ENCODE measurements around the gene THSD7B. TPM values are rescaled to one million over a fixed set of nuclear protein-coding genes. Genes with fewer than 3 reads are reported as not detected.
A peak's percentile ranks its signal among the peaks of the same experiment; 100 is the strongest.

The THSD7B gene
- polyA plus RNA-seq, 4 donors: 0.07 to 0.90 TPM; not detected in 2

DNA sequence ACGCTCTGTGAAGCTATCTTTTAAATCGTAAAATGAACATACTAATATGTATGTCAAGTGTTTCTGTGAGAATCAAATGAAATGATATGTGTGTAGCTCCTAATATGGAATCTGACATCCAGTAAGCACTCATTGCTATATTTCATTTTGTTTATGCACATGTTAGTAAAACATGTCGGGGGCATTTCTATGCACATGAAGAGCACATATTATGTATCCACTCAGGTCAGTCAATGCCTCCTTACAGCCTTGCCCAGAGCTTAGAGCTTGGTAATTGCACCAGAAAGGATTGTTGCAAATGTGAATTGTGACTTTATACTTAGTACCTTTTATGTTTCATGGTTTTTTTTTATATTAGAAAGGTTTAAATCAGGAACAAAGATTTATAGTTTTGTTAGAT lies 735.3 kb downstream of the THSD7B start:
- Histone ChIP-seq H3K36me3 (ENCODE audit: control insufficient read depth in 3 of 3, insufficient read depth in 2 of 3, low read depth in 1 of 3, low read length in 3 of 3) (no peaks in the 10 kb centered on the region), H3K4me3 (ENCODE audit: low read depth in 1 of 3, low read length in 3 of 3) (no peak overlapping the region), H3K27me3 (ENCODE audit: control insufficient read depth in 3 of 3, insufficient read depth in 3 of 3, low read length in 3 of 3) (no peaks in the 10 kb centered on the region), H3K4me1 (ENCODE audit: control insufficient read depth in 3 of 3, insufficient read depth in 2 of 3, low read depth in 1 of 3, low read length in 2 of 3) (no peaks in the 10 kb centered on the region), H3K9me3 (ENCODE audit: control insufficient read depth in 2 of 2, insufficient read depth in 1 of 2, low read depth in 1 of 2, low read length in 1 of 2) (no peaks in the 10 kb centered on the region), H3K27ac (ENCODE audit: low read depth in 1 of 3, low read length in 2 of 3) (no peak overlapping the region)
- DNase-seq: no peak
- WGBS, 3 donors: 82 to 88% (median 85%) methylated on average over 3 of the region's 3 CpGs
- no peak for FAIRE-seq

DNA sequence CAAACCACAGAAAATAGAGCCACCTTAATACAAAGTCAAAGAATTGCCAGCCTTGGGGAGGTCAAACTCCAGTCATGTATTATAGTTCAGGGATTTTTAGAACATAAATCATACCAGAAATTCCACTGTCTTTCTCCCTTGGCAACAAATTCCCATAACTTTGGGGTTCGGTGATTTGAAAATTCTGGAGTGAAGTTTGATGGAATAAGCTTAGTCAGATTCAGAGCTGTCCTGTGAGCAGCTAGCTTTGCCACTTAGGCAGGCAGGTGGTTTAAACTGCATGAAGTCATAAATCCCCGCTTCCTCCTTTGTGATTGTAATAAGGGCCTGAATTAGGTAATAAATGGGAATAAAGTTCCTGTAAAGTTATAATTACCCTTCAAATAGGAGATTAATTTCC lies 741.9 kb downstream of the THSD7B start:
- no peak overlapping the region for H3K27ac ChIP-seq (ENCODE audit: low read depth in 1 of 3, low read length in 2 of 3)
- WGBS, 3 donors: 26 to 64% (median 39%) methylated on average over 2 of the region's 2 CpGs
- H3K4me3 ChIP-seq (ENCODE audit: low read depth in 1 of 3, low read length in 3 of 3): no peak overlapping the region
- no peaks in the 10 kb centered on the region for H3K9me3 ChIP-seq (ENCODE audit: control insufficient read depth in 2 of 2, insufficient read depth in 1 of 2, low read depth in 1 of 2, low read length in 1 of 2)
- DNase-seq: peak in 1 of 2 donors; percentile 5
- H3K27me3 ChIP-seq (ENCODE audit: control insufficient read depth in 3 of 3, insufficient read depth in 3 of 3, low read length in 3 of 3): no peaks in the 10 kb centered on the region
- no peaks in the 10 kb centered on the region for H3K4me1 ChIP-seq (ENCODE audit: control insufficient read depth in 3 of 3, insufficient read depth in 2 of 3, low read depth in 1 of 3, low read length in 2 of 3)
- no peak for FAIRE-seq
- no peaks in the 10 kb centered on the region for H3K36me3 ChIP-seq (ENCODE audit: control insufficient read depth in 3 of 3, insufficient read depth in 2 of 3, low read depth in 1 of 3, low read length in 3 of 3)

DNA sequence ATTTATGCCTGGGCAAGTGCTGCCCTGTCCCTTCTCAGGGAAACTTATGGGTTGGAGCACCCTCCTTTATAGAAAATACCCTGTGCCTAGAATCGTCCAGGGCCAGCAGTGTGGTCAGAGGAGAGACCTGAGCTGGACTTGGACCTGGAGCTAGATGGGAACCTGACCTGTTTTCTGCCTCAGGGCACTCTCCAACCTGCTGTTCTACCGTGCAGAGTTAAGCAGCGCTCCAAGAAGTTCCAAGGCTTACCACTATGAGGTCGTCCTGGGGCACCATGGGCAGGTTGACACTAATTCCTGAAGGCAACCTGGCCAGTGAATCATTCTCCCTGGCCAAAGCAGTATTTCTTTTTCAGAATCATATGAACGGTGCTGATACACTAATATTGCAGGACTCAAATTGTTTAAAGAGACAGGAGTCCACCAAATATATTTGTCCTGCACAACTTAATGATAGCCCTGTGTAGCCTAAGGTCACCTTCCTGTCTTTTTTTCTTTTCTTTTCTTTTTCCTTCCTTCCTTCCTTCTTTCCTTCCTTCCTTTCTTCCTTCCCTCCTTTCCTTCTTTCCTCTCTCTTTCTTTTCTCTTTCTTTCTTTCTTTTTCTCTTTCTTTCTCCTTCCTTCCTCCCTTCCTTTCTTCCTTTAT lies 743.5 kb downstream of the THSD7B start:
- WGBS, 3 donors: 39 to 49% (median 41%) methylated on average over 5 of the region's 5 CpGs

DNA sequence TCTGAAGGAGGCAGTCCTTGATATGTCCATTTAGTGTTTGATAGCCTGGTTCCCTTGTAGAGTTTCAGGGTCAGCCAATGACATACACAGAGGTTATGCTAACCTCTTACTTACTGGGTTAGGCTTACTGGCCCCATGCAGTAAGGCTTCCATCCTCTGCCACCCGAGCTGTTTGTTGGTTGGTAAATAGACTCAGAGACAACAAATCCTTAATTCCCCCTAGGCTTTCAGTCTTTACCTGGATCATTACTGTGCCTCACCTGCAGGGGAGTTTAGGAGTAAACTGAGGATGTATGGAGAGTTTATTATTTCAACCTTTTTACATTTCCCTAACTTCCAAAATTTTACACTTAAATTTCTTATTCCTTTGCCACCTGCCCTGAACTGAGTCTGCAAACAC lies 746.2 kb downstream of the THSD7B start:
- Histone ChIP-seq H3K4me3 (ENCODE audit: low read depth in 1 of 3, low read length in 3 of 3) (no peak overlapping the region), H3K36me3 (ENCODE audit: control insufficient read depth in 3 of 3, insufficient read depth in 2 of 3, low read depth in 1 of 3, low read length in 3 of 3) (no peaks in the 10 kb centered on the region), H3K27ac (ENCODE audit: low read depth in 1 of 3, low read length in 2 of 3) (no peak overlapping the region), H3K4me1 (ENCODE audit: control insufficient read depth in 3 of 3, insufficient read depth in 2 of 3, low read depth in 1 of 3, low read length in 2 of 3) (no peaks in the 10 kb centered on the region), H3K9me3 (ENCODE audit: control insufficient read depth in 2 of 2, insufficient read depth in 1 of 2, low read depth in 1 of 2, low read length in 1 of 2) (no peaks in the 10 kb centered on the region), H3K27me3 (ENCODE audit: control insufficient read depth in 3 of 3, insufficient read depth in 3 of 3, low read length in 3 of 3) (no peaks in the 10 kb centered on the region)
- 35 to 54% (median 42%) methylated on average over 1 of the region's 1 CpG for WGBS, 3 donors
- FAIRE-seq: no peak
- DNase-seq: no peak

More for the DNA sequence above, 743.5 kb downstream of the THSD7B start:
- Histone ChIP-seq H3K9me3 (ENCODE audit: control insufficient read depth in 2 of 2, insufficient read depth in 1 of 2, low read depth in 1 of 2, low read length in 1 of 2) (no peaks in the 10 kb centered on the region), H3K27me3 (ENCODE audit: control insufficient read depth in 3 of 3, insufficient read depth in 3 of 3, low read length in 3 of 3) (no peaks in the 10 kb centered on the region), H3K27ac (ENCODE audit: low read depth in 1 of 3, low read length in 2 of 3) (no peak overlapping the region), H3K4me1 (ENCODE audit: control insufficient read depth in 3 of 3, insufficient read depth in 2 of 3, low read depth in 1 of 3, low read length in 2 of 3) (no peaks in the 10 kb centered on the region), H3K36me3 (ENCODE audit: control insufficient read depth in 3 of 3, insufficient read depth in 2 of 3, low read depth in 1 of 3, low read length in 3 of 3) (no peaks in the 10 kb centered on the region), H3K4me3 (ENCODE audit: low read depth in 1 of 3, low read length in 3 of 3) (no peak overlapping the region)
- no peak for DNase-seq
- FAIRE-seq: no peak

DNA sequence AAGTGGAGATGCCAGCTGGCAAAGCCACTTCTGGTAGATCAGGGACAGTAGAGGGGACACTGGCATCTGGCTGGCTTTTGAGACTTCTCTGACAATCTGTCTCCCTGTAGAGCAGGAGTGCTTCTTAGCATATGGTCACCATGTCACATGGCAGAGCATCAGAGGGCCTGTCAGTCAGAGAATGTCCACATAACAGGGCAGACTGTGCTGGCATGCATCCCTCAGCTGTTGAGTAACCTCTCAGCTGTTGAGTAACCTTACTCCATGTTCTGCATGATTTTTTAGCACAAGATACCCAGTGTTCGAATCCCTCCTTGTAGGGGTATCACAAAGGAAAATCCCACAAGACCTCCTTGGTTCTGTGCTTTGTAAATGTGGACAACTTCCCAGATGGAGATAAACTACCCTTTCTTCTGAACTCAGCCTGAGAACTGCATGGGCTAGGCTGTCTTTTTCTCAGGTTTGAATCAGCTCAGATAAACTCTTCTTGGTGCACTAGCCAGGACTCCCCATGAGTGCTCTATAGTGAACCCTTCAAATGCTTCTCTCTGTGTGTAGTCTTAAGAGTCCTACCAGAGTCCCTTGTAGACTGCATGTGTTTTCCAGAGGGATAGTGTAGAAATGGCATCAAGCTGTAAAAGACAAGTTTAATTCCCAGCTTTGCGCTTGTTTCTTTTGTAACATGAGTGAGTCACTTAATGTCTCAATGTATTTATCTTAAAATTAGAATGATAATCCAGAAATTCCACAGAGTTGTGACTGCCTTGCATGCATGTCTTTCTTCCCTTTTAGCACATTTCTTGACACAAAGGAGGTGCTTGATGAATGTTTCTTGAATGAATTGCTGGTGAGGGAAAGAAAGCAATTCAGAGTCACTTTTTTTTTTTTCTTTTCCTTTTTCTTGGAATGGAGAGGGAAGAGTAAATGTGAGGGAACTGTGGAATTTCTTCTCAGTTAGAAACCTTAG lies 756.6 kb downstream of the THSD7B start:
- H3K4me3 ChIP-seq (ENCODE audit: low read depth in 1 of 3, low read length in 3 of 3): no peak overlapping the region
- FAIRE-seq: no peak

DNA sequence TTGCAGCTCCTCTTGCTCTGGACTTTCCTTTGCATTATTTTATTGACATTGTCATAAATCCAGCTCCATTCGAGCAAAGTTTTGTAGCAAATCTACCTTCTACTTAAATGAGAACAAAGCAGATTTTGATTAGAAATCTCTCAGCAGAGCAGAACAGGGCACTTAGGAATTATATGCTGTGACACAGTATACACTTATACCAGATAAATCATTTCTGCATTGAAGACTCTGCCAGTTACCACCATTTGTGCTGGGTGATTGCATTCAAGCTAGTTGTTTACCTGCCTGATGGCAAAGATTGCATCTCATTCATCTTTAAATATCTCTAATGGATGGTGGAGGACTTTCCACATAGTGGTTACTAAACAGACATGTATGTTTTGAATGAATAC lies 757.3 kb downstream of the THSD7B start:
- H3K27ac ChIP-seq (ENCODE audit: low read depth in 1 of 3, low read length in 2 of 3): no peak overlapping the region
- DNase-seq: no peak
- no peak overlapping the region for H3K4me3 ChIP-seq (ENCODE audit: low read depth in 1 of 3, low read length in 3 of 3)
- WGBS, 3 donors: 50 to 79% (median 53%) methylated on average over 1 of the region's 1 CpG
- no peak for FAIRE-seq
- no peaks in the 10 kb centered on the region for H3K4me1 ChIP-seq (ENCODE audit: control insufficient read depth in 3 of 3, insufficient read depth in 2 of 3, low read depth in 1 of 3, low read length in 2 of 3)
- no peaks in the 10 kb centered on the region for H3K9me3 ChIP-seq (ENCODE audit: control insufficient read depth in 2 of 2, insufficient read depth in 1 of 2, low read depth in 1 of 2, low read length in 1 of 2)
- H3K36me3 ChIP-seq (ENCODE audit: control insufficient read depth in 3 of 3, insufficient read depth in 2 of 3, low read depth in 1 of 3, low read length in 3 of 3): no peaks in the 10 kb centered on the region
- H3K27me3 ChIP-seq (ENCODE audit: control insufficient read depth in 3 of 3, insufficient read depth in 3 of 3, low read length in 3 of 3): no peaks in the 10 kb centered on the region

More for the DNA sequence above, 756.6 kb downstream of the THSD7B start:
- Histone ChIP-seq H3K4me1 (ENCODE audit: control insufficient read depth in 3 of 3, insufficient read depth in 2 of 3, low read depth in 1 of 3, low read length in 2 of 3) (no peaks in the 10 kb centered on the region), H3K9me3 (ENCODE audit: control insufficient read depth in 2 of 2, insufficient read depth in 1 of 2, low read depth in 1 of 2, low read length in 1 of 2) (no peaks in the 10 kb centered on the region), H3K27me3 (ENCODE audit: control insufficient read depth in 3 of 3, insufficient read depth in 3 of 3, low read length in 3 of 3) (no peaks in the 10 kb centered on the region), H3K27ac (ENCODE audit: low read depth in 1 of 3, low read length in 2 of 3) (no peak overlapping the region), H3K36me3 (ENCODE audit: control insufficient read depth in 3 of 3, insufficient read depth in 2 of 3, low read depth in 1 of 3, low read length in 3 of 3) (no peaks in the 10 kb centered on the region)
- 78 to 85% (median 79%) methylated on average over 2 of the region's 2 CpGs for WGBS, 3 donors
- DNase-seq: no peak

DNA sequence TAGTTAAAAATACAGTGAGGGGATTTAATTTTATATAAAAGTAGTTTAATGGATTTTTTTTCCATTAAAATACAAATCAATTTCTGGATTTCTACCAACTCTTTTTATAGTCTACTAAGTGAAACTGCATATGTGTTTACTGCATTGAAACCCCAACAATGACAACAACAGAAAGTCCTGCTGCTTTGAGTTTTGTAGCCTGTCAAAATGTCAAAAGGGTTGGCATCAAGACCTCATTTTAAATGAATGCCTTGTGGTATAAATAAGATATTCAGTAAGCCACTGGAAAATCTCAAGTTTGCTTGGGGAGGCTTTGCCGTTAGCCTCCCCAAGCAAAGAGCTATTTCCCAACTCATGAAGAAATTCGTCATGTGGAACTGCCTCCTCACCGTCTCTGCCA lies 758.6 kb downstream of the THSD7B start:
- Histone ChIP-seq H3K9me3 (ENCODE audit: control insufficient read depth in 2 of 2, insufficient read depth in 1 of 2, low read depth in 1 of 2, low read length in 1 of 2) (no peaks in the 10 kb centered on the region), H3K4me1 (ENCODE audit: control insufficient read depth in 3 of 3, insufficient read depth in 2 of 3, low read depth in 1 of 3, low read length in 2 of 3) (no peaks in the 10 kb centered on the region), H3K27me3 (ENCODE audit: control insufficient read depth in 3 of 3, insufficient read depth in 3 of 3, low read length in 3 of 3) (no peaks in the 10 kb centered on the region), H3K27ac (ENCODE audit: low read depth in 1 of 3, low read length in 2 of 3) (no peak overlapping the region), H3K4me3 (ENCODE audit: low read depth in 1 of 3, low read length in 3 of 3) (no peak overlapping the region), H3K36me3 (ENCODE audit: control insufficient read depth in 3 of 3, insufficient read depth in 2 of 3, low read depth in 1 of 3, low read length in 3 of 3) (no peaks in the 10 kb centered on the region)
- WGBS, 3 donors: 64 to 82% (median 74%) methylated on average over 3 of the region's 3 CpGs
- DNase-seq (no peak), FAIRE-seq (no peak)

DNA sequence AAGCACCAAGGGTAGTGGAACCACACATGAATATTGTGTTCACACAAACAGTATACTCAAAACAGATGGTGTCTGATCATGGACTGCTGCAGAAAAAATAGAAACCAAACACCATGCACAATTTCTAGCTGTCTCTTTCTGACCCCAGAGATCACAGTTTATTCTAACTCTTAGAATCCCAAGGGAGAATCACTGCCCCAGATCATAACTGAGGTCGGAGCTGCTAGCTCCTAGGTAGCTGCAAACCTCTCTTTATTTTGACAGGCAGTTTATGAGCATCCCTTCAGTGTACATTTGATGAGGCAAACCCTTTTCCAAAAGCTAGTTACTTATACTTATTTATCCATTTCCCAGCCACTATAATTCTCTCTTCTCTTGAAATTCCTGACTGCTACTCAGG lies 759.8 kb downstream of the THSD7B start:
- H3K27ac ChIP-seq (ENCODE audit: low read depth in 1 of 3, low read length in 2 of 3): no peak overlapping the region
- WGBS, 3 donors: 12 to 35% (median 24%) methylated on average over 1 of the region's 1 CpG
- H3K9me3 ChIP-seq (ENCODE audit: control insufficient read depth in 2 of 2, insufficient read depth in 1 of 2, low read depth in 1 of 2, low read length in 1 of 2): no peaks in the 10 kb centered on the region
- FAIRE-seq (no peak), DNase-seq (no peak)
- no peaks in the 10 kb centered on the region for H3K27me3 ChIP-seq (ENCODE audit: control insufficient read depth in 3 of 3, insufficient read depth in 3 of 3, low read length in 3 of 3)
- H3K4me1 ChIP-seq (ENCODE audit: control insufficient read depth in 3 of 3, insufficient read depth in 2 of 3, low read depth in 1 of 3, low read length in 2 of 3): no peaks in the 10 kb centered on the region
- H3K4me3 ChIP-seq (ENCODE audit: low read depth in 1 of 3, low read length in 3 of 3): no peak overlapping the region
- H3K36me3 ChIP-seq (ENCODE audit: control insufficient read depth in 3 of 3, insufficient read depth in 2 of 3, low read depth in 1 of 3, low read length in 3 of 3): no peaks in the 10 kb centered on the region
